Stimulated activated naive CD8-positive, alpha-beta T cell treated with anti-CD3 and anti-CD28 coated beads, Interleukin-15, Interleukin-2, amounts not matched to agents 100 U/mL and 50 U/mL, for 24 hours (primary cell): ENCODE data around the gene DISP2.

ENCODE experiments used
- ATAC-seq: fragments of 150-1000 bp; cut with Tn5 transposase; one replicate; pipeline ENCODE4 v1.10.0; 2021
- DNase-seq: peaks from one replicate; pipeline ENCODE4 v3.0.0; 2021

Gene DISP2

DNA sequence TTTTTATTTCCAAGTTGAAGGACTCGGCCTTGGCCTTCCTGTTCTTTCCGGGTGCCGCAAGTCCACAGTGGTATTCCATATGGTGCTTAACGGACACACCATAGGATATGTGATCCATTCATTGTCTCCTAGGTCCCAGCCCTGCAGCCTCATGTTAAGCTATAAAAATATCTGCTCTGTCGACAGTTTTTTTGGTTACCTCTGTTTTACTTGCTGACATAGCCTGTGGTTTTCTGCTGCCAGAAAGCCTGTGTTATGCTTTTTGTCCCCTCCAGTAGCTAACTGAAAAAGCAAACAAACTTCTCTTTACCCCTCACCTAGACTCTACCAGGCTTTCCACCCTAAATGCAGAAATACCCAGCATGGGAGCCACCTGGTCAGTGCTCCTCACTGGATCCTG, 29.3 kb upstream of the DISP2 start:
- ATAC-seq (no peak), DNase-seq (no peak)

DNA sequence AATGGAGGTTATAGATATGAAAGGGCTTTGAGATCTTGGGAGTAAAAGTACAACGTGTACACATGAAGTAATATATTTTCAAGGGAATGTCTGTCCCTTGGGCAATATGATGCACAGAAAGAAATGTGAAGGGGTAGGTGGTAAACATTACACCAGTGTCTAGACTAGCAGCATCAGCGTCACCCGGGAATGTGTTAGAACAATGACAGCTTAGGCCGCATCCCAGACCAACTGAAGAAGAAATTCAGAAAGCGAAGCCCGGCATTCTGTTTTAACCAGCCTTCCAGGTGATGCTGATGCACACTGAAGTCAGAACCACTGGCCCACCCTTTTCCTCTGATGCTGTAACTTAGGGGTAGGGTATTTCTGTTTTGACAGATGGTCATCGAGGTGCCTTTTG, 28.2 kb upstream of the DISP2 start:
- no peak for ATAC-seq

DNA sequence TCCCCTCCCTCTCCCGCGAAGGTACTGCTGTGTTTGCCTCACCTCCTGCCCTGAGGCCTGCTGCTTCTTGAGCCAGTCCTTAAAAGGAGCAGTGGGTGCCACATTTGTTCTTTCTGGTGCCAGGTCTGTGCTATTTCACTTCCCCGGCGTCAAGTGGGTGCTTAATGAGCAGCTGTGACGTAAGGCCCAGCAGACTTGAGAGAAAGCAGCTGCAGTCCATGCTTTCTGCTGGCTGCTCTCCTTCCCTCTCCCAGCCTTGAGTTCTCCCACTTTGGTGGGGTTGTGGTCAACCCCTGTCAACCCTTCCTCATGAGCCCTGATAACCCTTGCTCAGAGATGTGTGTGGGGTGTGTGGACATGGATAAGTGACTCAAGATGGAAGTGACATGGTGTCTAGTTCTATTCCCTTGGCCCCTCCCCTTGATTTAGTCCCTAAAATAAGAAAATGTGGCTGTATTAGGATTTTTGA, 27.6 kb upstream of the DISP2 start:
- no peak for DNase-seq
- ATAC-seq: no peak

More for the DNA sequence above, 28.2 kb upstream of the DISP2 start:
- DNase-seq: no peak

- ATAC-seq (no peak), DNase-seq (no peak)
These were observed 27.0 kb upstream of the DISP2 start for GRCh38 chr15:40331026-40331425.

GRCh38 chr15:40331637-40332036, 26.4 kb upstream of the DISP2 start:
- DNase-seq (no peak), ATAC-seq (no peak)

DNA sequence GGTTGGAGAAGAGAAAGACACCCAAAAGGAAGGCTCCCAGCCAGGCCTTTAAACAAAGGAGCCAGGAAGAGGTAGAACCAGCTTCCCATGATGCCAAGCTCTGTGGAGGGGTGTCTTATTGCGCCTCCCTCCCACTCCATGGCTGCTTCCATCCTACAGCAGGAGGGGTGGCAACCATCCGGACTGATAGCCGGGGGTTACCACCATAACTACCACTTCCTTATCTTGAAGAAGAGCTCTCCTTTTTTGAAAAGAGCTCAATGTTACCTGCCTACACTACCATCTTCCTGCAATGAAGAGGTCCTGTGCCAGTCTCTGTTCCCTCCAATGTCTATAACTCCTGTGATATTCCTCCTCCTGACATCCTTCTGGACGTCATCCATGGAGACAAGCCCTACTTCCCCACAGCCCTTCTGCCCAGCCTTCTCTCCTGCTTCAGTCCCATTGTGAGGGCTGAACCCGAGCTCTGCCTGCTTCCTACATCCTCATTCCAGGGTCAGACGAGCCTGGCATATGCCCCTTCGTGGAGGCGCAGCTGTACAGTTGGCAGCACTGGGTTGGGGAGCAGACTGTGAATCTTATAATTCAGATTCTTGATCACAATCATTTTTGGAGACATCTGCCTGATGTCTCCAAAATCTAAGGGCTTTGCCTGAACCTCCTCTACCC, 25.8 kb upstream of the DISP2 start:
- DNase-seq: no peak
- ATAC-seq: no peak

- DNase-seq (no peak), ATAC-seq (no peak)
These were observed 24.0 kb upstream of the DISP2 start for GRCh38 chr15:40333922-40334492.

DNA sequence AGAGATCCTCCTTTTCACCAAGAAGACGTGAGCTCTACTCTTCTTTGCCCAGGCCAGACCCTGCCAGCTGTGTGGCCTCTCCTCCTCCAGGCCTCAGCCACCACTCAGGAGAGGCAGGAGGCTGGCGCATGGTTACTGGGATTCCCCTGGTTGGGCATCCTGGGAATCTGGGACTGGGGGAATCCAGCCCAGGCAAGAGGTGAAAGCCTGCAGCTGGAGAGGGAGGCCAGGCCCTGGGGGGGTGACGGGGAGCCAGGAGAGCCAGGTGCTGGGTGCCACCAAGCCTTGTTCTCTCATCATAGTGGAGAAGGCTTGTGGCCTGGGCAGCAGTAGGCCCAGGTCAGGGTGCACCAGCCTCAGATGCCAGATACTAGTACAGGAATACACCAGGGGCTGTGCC, 23.5 kb upstream of the DISP2 start:
- DNase-seq (no peak), ATAC-seq (no peak)

DNA sequence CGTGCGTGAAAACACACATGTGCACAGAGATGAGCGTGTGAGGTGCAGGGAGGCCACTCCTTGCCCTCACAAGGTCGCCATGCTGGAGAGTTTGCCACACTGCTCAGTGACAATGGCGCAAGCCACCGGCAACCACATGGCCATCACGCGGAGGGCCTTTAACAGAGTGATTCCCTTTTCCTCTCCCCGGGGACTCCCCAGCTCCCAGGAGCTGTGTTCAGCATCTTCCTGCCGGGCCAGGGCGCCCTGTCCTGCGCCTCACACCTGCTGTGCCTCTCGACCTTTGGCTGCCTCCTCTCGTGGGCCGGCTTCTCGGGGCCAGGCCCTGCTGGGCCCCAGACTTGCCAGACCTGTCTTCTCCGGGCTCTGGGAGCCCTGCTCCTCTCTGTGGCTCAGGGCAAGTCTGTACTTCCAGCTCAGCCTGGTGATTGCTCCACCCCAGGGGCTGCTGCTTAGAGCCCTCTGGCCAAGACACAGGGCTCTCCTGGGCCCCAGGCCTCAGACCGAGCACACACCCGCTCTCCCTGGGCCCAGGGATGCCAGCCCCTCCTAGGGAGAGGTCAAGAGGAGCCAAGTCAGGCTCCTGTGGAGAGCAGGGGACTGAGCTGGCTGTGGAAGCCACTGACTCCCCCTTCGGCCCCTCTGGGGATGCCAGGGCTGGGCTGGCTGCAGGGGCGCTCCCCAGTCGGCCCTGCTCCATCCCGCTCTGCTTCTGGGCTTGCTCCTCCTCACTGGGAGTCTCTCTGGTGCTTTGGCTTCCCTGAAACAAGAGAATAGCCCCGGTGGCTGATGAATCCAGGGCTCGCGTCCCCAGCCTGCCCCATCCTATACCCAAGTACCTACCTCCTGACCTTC, 22.9 kb upstream of the DISP2 start:
- no peak for ATAC-seq

GRCh38 chr15:40335938-40336743, 21.9 kb upstream of the DISP2 start:
- ATAC-seq (no peak), DNase-seq (no peak)

More for the DNA sequence above, 22.9 kb upstream of the DISP2 start:
- DNase-seq: no peak

DNA sequence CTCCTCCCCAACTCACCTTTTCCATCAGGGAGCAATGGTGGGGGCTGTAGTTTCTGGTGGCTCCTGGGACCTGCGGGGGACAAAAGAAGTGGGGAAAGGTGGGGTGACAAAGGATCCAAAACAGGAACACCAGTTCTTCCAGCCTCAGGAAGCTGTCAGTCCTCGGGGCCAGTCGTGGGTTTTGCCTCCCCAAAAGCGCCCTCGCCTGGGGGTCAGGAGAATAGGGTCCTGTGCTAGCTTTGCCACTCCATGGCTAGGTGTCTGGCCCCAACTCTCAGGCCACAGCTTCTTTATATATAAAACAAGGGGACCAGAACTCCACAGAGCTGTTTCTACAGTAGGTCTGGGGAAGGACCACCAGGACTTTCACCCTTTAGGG, 21.3 kb upstream of the DISP2 start:
- peak; percentile 27 for DNase-seq
- ATAC-seq: no peak

GRCh38 chr15:40337597-40337996, 20.4 kb upstream of the DISP2 start:
- no peak for ATAC-seq
- no peak for DNase-seq

DNA sequence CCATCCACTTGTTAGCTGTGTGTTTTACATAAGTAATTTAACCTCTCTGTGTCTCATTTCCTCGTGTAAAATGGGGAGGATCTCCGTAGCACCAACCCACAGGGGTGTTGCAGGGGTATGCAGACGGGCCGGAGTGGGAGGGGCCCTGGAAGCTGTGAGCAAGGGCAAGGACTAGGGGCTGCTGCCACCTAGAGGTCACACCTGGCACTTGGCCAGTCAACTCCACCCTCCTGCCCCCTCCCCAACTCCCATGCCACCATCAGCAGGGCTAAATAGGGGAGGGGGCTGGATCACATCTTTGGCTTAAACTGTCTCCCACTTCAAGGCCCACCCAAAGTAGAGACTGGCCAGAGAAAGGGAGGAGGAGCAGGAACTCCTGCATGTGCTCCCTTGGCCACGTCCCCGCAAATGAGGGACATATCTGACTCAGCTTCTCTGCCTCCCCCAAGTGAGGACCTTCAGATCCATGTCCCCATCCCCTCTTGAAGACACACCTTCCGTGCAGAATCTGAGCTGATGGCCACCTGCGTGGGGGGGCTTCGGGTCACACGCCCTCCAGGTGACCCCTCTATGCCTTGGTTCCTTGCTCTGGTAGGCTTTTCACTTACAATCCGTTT, 19.9 kb upstream of the DISP2 start:
- peak; percentile 86 for DNase-seq
- ATAC-seq: peak; percentile 83

DNA sequence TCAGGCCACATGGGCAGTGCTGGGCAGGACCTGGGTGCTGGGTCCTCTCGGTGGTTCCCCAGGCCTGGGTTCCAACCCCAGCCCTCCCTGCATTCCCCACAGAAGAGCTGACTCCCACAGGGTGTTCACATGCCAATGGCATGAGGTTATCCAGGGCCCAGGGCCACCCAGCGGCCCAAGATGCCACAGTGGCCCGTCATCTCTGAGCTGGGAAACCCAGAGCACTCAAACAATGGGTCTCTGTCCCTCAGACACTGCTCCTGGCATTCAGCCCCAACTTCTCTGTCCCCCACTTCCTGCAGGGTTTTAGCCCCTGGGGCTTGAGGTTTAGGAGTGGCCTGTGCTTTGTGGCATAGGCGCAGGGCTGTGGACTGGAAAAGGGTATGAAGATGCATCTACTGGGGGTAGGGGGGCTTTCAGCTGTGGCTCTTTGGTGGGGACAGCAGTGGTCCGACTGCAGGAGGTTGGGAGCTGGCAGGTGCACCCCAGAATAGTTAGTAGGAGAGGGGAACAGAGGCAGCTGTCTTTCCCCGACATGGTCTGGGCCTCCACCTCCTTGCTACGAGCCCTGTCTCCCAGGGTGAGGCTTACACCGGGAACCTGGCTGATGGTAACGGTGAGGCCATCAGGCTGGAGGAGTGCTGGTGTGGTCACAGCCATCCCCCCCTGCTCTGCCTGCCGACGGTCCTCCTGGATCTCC, 18.9 kb upstream of the DISP2 start:
- no peak for ATAC-seq
- no peak for DNase-seq

- no peak for DNase-seq
- no peak for ATAC-seq
These were observed 18.4 kb upstream of the DISP2 start for GRCh38 chr15:40339621-40339945.

- ATAC-seq (no peak), DNase-seq (no peak)
These were observed 17.8 kb upstream of the DISP2 start for GRCh38 chr15:40340038-40340739.

GRCh38 chr15:40340740-40341400, 17.1 kb upstream of the DISP2 start, which contains the start of gene CCDC9B:
TSS of gene CCDC9B (minus strand) at chr15:40340939. CDS start at chr15:40340819, 120 bp downstream.
- ATAC-seq: no peak
- DNase-seq: no peak

GRCh38 chr15:40342416-40343320, 15.4 kb upstream of the DISP2 start:
- DNase-seq (no peak), ATAC-seq (no peak)

DNA sequence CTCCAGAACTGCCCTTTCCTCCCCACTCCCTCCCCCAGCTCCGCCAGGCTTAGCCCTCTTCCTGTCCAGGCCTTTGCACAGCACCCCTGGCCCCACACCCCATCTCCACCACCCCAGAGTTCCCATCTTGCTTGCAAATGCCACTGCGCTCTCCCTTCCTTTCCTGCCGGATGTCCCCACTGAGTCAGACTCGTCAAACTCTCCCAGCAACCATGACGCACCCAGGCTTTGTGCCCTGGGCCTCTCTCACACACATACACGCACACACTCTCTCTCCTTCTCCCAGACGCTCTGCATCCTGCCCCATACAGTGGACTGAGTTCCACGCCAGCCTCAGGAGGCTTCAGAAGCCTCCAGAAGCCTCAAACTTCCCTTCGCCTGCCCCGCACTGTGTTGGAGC, 14.5 kb upstream of the DISP2 start:
- ATAC-seq (no peak), DNase-seq (no peak)
